ENCODE results near the gene COX20.

COX20 gene

DNA sequence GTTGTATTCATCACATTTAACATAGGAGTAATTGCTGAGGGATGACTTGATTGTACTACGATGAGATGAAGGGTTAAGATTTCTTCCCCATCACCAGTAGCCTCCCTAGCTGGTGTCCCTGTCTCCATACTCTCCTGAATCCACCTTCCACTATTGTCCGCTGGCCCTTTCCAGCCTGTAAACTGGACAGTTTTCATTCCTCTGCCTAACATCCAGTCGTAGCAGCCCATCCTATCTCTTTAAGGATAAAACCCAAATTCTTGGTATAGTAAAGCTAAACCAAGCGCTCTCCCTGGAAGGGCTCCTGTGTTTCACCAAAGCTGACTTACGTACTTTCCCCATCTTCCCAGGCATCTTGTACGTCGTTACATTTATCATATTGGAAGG, 670 bp downstream of the COX20 start:
- DNase-seq (ENCODE audit: low read depth): peak; percentile 21
- TF ChIP-seq, protein P1, sequence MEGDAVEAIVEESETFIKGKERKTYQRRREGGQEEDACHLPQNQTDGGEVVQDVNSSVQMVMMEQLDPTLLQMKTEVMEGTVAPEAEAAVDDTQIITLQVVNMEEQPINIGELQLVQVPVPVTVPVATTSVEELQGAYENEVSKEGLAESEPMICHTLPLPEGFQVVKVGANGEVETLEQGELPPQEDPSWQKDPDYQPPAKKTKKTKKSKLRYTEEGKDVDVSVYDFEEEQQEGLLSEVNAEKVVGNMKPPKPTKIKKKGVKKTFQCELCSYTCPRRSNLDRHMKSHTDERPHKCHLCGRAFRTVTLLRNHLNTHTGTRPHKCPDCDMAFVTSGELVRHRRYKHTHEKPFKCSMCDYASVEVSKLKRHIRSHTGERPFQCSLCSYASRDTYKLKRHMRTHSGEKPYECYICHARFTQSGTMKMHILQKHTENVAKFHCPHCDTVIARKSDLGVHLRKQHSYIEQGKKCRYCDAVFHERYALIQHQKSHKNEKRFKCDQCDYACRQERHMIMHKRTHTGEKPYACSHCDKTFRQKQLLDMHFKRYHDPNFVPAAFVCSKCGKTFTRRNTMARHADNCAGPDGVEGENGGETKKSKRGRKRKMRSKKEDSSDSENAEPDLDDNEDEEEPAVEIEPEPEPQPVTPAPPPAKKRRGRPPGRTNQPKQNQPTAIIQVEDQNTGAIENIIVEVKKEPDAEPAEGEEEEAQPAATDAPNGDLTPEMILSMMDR (IDR thresholded peaks at IDR 0.05; ENCODE audit: insufficient read depth, low read depth, low read length, missing control alignments): no peak

GRCh38 chr1:244836584-244836983, 1.1 kb downstream of the COX20 start:
- TF ChIP-seq, protein P1 (IDR thresholded peaks at IDR 0.05; ENCODE audit: insufficient read depth, low read depth, low read length, missing control alignments): no peak
- peak overlapping the region; percentile 99 for H3K4me3 ChIP-seq (ENCODE audit: low read depth, low read length)
- no peak for DNase-seq (ENCODE audit: low read depth)

More for the DNA sequence above, 670 bp downstream of the COX20 start:
- peak overlapping the region; percentile 99 for H3K4me3 ChIP-seq (ENCODE audit: low read depth, low read length)

GRCh38 chr1:244837597-244838258, 2.3 kb downstream of the COX20 start:
- peak; percentile 28 for DNase-seq (ENCODE audit: low read depth)
- peak overlapping the region; percentile 99 for H3K4me3 ChIP-seq (ENCODE audit: low read depth, low read length)
- TF ChIP-seq, protein P1 (IDR thresholded peaks at IDR 0.05; ENCODE audit: insufficient read depth, low read depth, low read length, missing control alignments): no peak

- no peak overlapping the region for H3K4me3 ChIP-seq (ENCODE audit: low read depth, low read length)
- DNase-seq (ENCODE audit: low read depth): peak; percentile 29
- TF ChIP-seq, protein P1 (IDR thresholded peaks at IDR 0.05; ENCODE audit: insufficient read depth, low read depth, low read length, missing control alignments): no peak
These were observed 4.2 kb downstream of the COX20 start for GRCh38 chr1:244839656-244840055.

GRCh38 chr1:244840219-244840794, 4.8 kb downstream of the COX20 start:
- DNase-seq (ENCODE audit: low read depth): no peak
- H3K4me3 ChIP-seq (ENCODE audit: low read depth, low read length): no peak overlapping the region
- TF ChIP-seq, protein P1 (IDR thresholded peaks at IDR 0.05; ENCODE audit: insufficient read depth, low read depth, low read length, missing control alignments): no peak

- DNase-seq (ENCODE audit: low read depth): no peak
- TF ChIP-seq, protein P1 (IDR thresholded peaks at IDR 0.05; ENCODE audit: insufficient read depth, low read depth, low read length, missing control alignments): no peak
- no peak overlapping the region for H3K4me3 ChIP-seq (ENCODE audit: low read depth, low read length)
These were observed 5.9 kb downstream of the COX20 start for GRCh38 chr1:244841273-244841927.
